HEK293 (cell line): ENCODE results near the gene MAP4K2.

Experiments used
- CTCF ChIA-PET: fragments of 350-600 bp; formaldehyde crosslinking; extraction: SDS; loops from one replicate; lab custom pipeline; 2021; ENCODE audit warnings: antibody characterized with exemption; lab: Yijun Ruan, JAX
- POLR2A ChIA-PET: fragments of 300-600 bp; formaldehyde crosslinking; extraction: SDS; loops from one replicate; lab custom pipeline; 2020; ENCODE audit warnings: antibody characterized with exemption, inconsistent platforms; lab: Yijun Ruan, JAX
- H3K27ac ChIP-seq: fragments of 200-500 bp; sonication (Bioruptor generic); 2 replicates; pipeline ENCODE4 v1.5.1; 2014; ENCODE audit warnings: low read depth, low read length, control low read depth, inconsistent platforms; ENCODE audit errors: extremely low read depth
- H3K36me3 ChIP-seq, 2 experiments: fragments of 200-500 bp in 1 of 2; sonication (Bioruptor generic) in 1 of 2; 1 replicate in 1 of 2; 2 replicates in 1 of 2; pipeline ENCODE4 v1.5.1; 2014 to 2017; ENCODE audit warnings: inconsistent platforms in 2 of 2, low read length in 2 of 2; ENCODE audit not compliant: control insufficient read depth in 2 of 2, insufficient read depth in 1 of 2
- H3K4me1 ChIP-seq: fragments of 200-500 bp; sonication (Bioruptor generic); 2 replicates; pipeline ENCODE4 v1.5.1; 2014; ENCODE audit warnings: mild to moderate bottlenecking, low read length, inconsistent platforms; ENCODE audit not compliant: control insufficient read depth, insufficient read depth
- H3K4me3 ChIP-seq: 2 replicates; pipeline ENCODE4 v1.5.1; 2011; ENCODE audit warnings: low read depth, mild to moderate bottlenecking, control low read depth, low read length, moderate library complexity
- H3K9me3 ChIP-seq: fragments of 200-500 bp; sonication (Bioruptor generic); 2 replicates; pipeline ENCODE4 v1.5.1; 2014; ENCODE audit warnings: low read depth, low read length, inconsistent platforms; ENCODE audit not compliant: control insufficient read depth, insufficient read depth
- SETDB1 ChIP-seq: IDR thresholded peaks from one replicate; pipeline ENCODE4 v1.6.1; 2017; ENCODE audit warnings: mild to moderate bottlenecking, low read length, moderate library complexity, mixed read lengths; ENCODE audit not compliant: insufficient read length
- TRIM28 ChIP-seq: IDR thresholded peaks from 2 replicates; pipeline ENCODE4 v1.6.1; 2011; ENCODE audit warnings: low read length, control low read depth, borderline replicate concordance
- ZFP3 ChIP-seq: fragments of 450-650 bp; formaldehyde crosslinking; IDR thresholded peaks from 2 replicates; pipeline ENCODE4 v1.5.1; 2016; ENCODE audit warnings: low read depth, missing biosample characterization, missing genetic modification characterization
- ZNF133 ChIP-seq: fragments of 450-650 bp; formaldehyde crosslinking; IDR thresholded peaks from 2 replicates; pipeline ENCODE4 v1.5.1; 2016; ENCODE audit warnings: missing biosample characterization, missing genetic modification characterization
- ZNF157 ChIP-seq: fragments of 450-650 bp; formaldehyde crosslinking; IDR thresholded peaks from 2 replicates; pipeline ENCODE4 v1.5.1; 2016; ENCODE audit warnings: missing biosample characterization, missing genetic modification characterization
- ZNF175 ChIP-seq: fragments of 450-650 bp; formaldehyde crosslinking; IDR thresholded peaks from 2 replicates; pipeline ENCODE4 v1.5.1; 2016; ENCODE audit warnings: missing biosample characterization, missing genetic modification characterization
- ZNF391 ChIP-seq: fragments of 450-650 bp; formaldehyde crosslinking; IDR thresholded peaks from 2 replicates; pipeline ENCODE4 v1.5.1; 2016; ENCODE audit warnings: low read depth, missing biosample characterization, missing genetic modification characterization, borderline replicate concordance
- ZNF629 ChIP-seq: fragments of 450-650 bp; formaldehyde crosslinking; IDR thresholded peaks from 2 replicates; pipeline ENCODE4 v1.5.1; 2017; ENCODE audit warnings: missing biosample characterization, missing genetic modification characterization
- ZNF768 ChIP-seq: fragments of 450-650 bp; formaldehyde crosslinking; IDR thresholded peaks from 2 replicates; pipeline ENCODE4 v1.5.1; 2018; ENCODE audit warnings: missing biosample characterization, mild to moderate bottlenecking, missing genetic modification characterization
- ZNF791 ChIP-seq: fragments of 450-650 bp; formaldehyde crosslinking; IDR thresholded peaks from 2 replicates; pipeline ENCODE4 v1.5.1; 2016; ENCODE audit warnings: missing biosample characterization, missing genetic modification characterization
- ZNF837 ChIP-seq: fragments of 450-650 bp; formaldehyde crosslinking; IDR thresholded peaks from 2 replicates; pipeline ENCODE4 v1.5.1; 2016; ENCODE audit warnings: missing biosample characterization, missing genetic modification characterization
- TF ChIP-seq, protein P1 (sequence below): fragments of 450-650 bp; formaldehyde crosslinking; IDR thresholded peaks from 2 replicates; pipeline ENCODE4 v1.5.1; 2017; ENCODE audit warnings: missing biosample characterization, mild to moderate bottlenecking, missing genetic modification characterization, moderate library complexity
- TF ChIP-seq, protein P2 (sequence below): fragments of 450-650 bp; formaldehyde crosslinking; IDR thresholded peaks from 2 replicates; pipeline ENCODE4 v1.5.1; 2016; ENCODE audit warnings: missing biosample characterization, missing genetic modification characterization
- TF ChIP-seq, protein P3 (sequence below): fragments of 450-650 bp; formaldehyde crosslinking; IDR thresholded peaks from 2 replicates; pipeline ENCODE4 v1.5.1; 2016; ENCODE audit warnings: missing biosample characterization, missing genetic modification characterization, borderline replicate concordance
- TF ChIP-seq, protein P4 (sequence below): fragments of 450-650 bp; IDR thresholded peaks from 2 replicates; pipeline ENCODE4 v1.5.1; 2018; ENCODE audit warnings: missing biosample characterization, missing genetic modification characterization
- TF ChIP-seq, protein P5 (sequence below): fragments of 450-650 bp; formaldehyde crosslinking; IDR thresholded peaks from 2 replicates; pipeline ENCODE4 v1.5.1; 2016; ENCODE audit warnings: missing biosample characterization, missing genetic modification characterization, low read depth

Gene MAP4K2

DNA sequence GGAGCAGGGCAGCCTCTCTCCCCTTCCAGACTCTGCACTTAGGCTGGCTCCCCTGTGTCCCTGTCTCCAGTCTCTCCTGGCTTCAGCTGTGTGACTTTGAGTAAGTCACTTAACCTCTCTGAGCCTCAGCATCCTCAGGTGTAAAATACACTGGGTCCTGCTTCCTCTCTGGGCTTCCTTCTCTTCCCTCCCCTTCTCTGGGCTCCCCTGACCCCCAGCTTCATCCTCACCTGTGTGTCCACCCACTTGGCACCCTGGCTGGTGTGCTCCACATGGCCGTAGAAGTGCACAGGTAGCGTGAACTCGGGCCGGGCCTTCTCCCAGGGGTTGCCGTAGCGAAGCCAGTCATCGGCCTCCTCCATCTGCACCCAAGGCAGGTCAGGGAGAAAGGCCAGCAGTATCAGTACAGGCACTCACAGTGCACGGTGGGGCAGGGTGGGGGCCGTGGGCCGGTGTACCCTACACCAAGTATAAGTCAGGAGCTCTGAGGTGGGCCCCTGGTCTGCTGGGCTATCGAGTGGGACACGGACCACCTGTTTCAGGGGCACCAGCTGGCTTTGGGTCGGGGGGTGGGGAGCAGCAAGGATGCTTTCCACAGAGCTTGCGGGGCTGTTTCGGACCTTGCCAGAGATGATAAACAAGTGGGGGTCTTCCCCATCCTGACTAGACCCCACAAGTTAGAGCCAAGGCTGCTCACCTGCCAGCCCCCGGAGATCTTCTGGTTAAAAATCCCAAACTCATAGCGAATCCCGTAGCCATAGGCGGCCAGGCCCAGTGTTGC is 45.3 kb downstream of the MAP4K2 start:
- H3K4me1 ChIP-seq: no peaks in the 10 kb centered on the region
- POLR2A ChIA-PET: interaction anchor here (0.5 kb wide), 1 partner anchor 35 kb away, joined by 7 read pairs; the partner anchor contains the start of gene NRXN2
- CTCF ChIA-PET: interaction anchor here (0.6 to 1.7 kb wide), 2 partner anchors 10 to 13 kb away, joined by 4 to 7 read pairs; no protein-coding TSS in a partner anchor

DNA sequence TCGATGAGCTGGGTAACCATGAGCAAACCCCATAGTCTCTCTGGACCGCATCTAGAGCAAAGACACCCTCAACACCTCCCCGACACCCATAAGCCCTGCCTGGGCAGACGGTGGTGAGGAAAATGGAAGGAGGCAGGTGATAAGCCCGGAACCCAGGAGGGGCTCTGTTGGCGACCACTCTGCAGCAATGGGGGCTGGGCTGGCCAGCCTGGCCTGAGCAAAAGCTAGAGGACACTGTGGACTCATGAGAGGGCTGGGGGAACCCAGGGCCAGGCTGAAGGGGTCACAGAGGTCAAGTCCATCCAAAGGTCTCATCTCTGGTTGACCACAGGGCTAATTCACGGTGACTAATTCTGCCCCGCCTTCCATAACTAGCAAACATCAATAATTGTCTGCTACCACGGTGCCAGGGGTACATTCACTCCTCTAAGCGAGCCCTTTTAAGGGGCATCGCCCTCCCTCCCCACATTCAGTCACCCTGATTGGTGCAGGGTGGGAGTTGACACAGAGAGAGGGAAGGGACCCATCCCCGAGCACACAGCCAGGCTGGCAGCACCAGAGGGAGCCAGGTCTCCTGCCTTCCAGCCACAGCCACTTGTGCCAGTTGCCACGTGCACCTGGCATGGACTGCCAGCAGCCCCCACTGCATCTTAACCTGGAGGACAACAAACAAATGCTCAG is 47.2 kb downstream of the MAP4K2 start:
- CTCF ChIA-PET: interaction anchor here (1.7 kb wide), 1 partner anchor 12 kb away, joined by 7 read pairs; no protein-coding TSS in a partner anchor
- no peaks in the 10 kb centered on the region for H3K4me1 ChIP-seq
- peaks cover 0 to 5% of the 10 kb centered on the region in 2 experiments; a peak in 1 of 3 replicates for H3K36me3 ChIP-seq
- H3K4me3 ChIP-seq: no peak overlapping the region
- TF ChIP-seq ZNF629 (tag by site-specific recombination) (no peak), TRIM28 (no peak), ZNF791 (no peak), ZFP3 (no peak), SETDB1 (no peak), ZNF837 (tag by site-specific recombination) (no peak), ZNF391 (no peak), ZNF175 (tag by site-specific recombination) (no peak)
- TF ChIP-seq, protein P1, sequence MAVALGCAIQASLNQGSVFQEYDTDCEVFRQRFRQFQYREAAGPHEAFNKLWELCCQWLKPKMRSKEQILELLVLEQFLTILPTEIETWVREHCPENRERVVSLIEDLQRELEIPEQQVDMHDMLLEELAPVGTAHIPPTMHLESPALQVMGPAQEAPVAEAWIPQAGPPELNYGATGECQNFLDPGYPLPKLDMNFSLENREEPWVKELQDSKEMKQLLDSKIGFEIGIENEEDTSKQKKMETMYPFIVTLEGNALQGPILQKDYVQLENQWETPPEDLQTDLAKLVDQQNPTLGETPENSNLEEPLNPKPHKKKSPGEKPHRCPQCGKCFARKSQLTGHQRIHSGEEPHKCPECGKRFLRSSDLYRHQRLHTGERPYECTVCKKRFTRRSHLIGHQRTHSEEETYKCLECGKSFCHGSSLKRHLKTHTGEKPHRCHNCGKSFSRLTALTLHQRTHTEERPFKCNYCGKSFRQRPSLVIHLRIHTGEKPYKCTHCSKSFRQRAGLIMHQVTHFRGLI: no peak
- no peaks in the 10 kb centered on the region for H3K9me3 ChIP-seq
- POLR2A ChIA-PET: no interaction called here
- H3K27ac ChIP-seq: no peak overlapping the region

More for the DNA sequence above, 45.3 kb downstream of the MAP4K2 start:
- Histone ChIP-seq H3K4me3 (no peak overlapping the region), H3K27ac (no peak overlapping the region), H3K36me3 (peaks cover 0 to 11% of the 10 kb centered on the region in 2 experiments; a peak in 1 of 3 replicates), H3K9me3 (no peaks in the 10 kb centered on the region)
- TF ChIP-seq ZNF768 (tag by site-specific recombination) (peak; percentile 71; the same call in 1 of the 2 replicates), ZNF133 (tag by site-specific recombination) (no peak)
- TF ChIP-seq, protein P2, sequence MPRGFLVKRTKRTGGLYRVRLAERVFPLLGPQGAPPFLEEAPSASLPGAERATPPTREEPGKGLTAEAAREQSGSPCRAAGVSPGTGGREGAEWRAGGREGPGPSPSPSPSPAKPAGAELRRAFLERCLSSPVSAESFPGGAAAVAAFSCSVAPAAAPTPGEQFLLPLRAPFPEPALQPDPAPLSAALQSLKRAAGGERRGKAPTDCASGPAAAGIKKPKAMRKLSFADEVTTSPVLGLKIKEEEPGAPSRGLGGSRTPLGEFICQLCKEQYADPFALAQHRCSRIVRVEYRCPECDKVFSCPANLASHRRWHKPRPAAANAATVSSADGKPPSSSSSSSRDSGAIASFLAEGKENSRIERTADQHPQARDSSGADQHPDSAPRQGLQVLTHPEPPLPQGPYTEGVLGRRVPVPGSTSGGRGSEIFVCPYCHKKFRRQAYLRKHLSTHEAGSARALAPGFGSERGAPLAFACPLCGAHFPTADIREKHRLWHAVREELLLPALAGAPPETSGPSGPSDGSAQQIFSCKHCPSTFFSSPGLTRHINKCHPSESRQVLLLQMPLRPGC (tag by site-specific recombination): no peak

DNA sequence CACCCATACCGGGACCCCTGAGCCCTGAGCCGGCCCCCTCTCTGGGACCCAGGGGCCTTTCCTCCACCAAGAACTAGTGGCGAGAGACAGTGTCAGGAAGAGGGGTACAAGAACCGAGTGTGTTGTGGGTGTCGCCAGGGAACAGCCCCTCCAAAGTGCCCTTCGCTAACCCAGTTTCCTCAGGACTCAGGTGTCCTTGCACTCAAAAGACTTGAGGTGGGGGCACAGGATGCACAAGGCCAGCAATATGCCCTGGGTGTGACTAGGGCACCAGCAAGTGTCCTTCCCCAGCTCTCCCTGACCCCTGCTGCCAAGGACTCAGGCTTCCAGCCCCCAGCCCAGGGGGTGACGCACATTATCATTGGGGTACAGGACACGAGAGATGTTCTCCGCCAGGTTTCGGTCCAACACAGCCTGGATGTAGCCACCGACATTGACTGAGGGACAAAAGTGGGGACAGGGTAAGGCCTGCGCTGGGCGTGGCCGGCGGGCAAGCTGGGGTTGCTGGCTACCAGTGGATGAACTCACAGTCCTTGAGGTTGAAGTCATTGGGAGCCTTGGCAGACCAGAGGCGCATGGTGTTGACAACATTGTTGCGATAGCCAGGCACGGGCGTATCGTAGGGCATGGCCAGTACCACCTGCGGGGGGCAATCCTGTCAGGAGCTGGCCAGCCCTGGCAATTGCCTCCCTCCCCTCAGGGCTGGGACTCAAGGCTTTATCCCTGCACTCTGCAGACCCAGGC is 47.9 kb downstream of the MAP4K2 start:
- no peak overlapping the region for H3K4me3 ChIP-seq
- H3K4me1 ChIP-seq: no peaks in the 10 kb centered on the region
- ChIA-PET POLR2A (no interaction called here), CTCF (no interaction called here)
- H3K9me3 ChIP-seq: no peaks in the 10 kb centered on the region
- H3K36me3 ChIP-seq: peaks cover 0 to 3% of the 10 kb centered on the region in 2 experiments; a peak in 1 of 3 replicates
- H3K27ac ChIP-seq: no peak overlapping the region
- TF ChIP-seq ZNF157 (tag by site-specific recombination) (no peak), SETDB1 (no peak)
- TF ChIP-seq, protein P3, sequence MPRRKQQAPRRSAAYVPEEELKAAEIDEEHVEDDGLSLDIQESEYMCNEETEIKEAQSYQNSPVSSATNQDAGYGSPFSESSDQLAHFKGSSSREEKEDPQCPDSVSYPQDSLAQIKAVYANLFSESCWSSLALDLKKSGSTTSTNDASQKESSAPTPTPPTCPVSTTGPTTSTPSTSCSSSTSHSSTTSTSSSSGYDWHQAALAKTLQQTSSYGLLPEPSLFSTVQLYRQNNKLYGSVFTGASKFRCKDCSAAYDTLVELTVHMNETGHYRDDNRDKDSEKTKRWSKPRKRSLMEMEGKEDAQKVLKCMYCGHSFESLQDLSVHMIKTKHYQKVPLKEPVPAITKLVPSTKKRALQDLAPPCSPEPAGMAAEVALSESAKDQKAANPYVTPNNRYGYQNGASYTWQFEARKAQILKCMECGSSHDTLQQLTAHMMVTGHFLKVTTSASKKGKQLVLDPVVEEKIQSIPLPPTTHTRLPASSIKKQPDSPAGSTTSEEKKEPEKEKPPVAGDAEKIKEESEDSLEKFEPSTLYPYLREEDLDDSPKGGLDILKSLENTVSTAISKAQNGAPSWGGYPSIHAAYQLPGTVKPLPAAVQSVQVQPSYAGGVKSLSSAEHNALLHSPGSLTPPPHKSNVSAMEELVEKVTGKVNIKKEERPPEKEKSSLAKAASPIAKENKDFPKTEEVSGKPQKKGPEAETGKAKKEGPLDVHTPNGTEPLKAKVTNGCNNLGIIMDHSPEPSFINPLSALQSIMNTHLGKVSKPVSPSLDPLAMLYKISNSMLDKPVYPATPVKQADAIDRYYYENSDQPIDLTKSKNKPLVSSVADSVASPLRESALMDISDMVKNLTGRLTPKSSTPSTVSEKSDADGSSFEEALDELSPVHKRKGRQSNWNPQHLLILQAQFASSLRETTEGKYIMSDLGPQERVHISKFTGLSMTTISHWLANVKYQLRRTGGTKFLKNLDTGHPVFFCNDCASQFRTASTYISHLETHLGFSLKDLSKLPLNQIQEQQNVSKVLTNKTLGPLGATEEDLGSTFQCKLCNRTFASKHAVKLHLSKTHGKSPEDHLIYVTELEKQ: no peak
- TF ChIP-seq, protein P4, sequence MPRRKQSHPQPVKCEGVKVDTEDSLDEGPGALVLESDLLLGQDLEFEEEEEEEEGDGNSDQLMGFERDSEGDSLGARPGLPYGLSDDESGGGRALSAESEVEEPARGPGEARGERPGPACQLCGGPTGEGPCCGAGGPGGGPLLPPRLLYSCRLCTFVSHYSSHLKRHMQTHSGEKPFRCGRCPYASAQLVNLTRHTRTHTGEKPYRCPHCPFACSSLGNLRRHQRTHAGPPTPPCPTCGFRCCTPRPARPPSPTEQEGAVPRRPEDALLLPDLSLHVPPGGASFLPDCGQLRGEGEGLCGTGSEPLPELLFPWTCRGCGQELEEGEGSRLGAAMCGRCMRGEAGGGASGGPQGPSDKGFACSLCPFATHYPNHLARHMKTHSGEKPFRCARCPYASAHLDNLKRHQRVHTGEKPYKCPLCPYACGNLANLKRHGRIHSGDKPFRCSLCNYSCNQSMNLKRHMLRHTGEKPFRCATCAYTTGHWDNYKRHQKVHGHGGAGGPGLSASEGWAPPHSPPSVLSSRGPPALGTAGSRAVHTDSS (tag by site-specific recombination): no peak
- TF ChIP-seq, protein P5, sequence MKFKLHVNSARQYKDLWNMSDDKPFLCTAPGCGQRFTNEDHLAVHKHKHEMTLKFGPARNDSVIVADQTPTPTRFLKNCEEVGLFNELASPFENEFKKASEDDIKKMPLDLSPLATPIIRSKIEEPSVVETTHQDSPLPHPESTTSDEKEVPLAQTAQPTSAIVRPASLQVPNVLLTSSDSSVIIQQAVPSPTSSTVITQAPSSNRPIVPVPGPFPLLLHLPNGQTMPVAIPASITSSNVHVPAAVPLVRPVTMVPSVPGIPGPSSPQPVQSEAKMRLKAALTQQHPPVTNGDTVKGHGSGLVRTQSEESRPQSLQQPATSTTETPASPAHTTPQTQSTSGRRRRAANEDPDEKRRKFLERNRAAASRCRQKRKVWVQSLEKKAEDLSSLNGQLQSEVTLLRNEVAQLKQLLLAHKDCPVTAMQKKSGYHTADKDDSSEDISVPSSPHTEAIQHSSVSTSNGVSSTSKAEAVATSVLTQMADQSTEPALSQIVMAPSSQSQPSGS (tag by site-specific recombination): no peak
